IMR-90 (cell line): ENCODE measurements around the gene ARAP3. TPM values are rescaled to one million over a fixed set of nuclear protein-coding genes. Genes with fewer than 3 reads are reported as not detected.

Source experiments
- ATAC-seq: fragments of 200-7000 bp; cut with Tn5 transposase; 2 replicates; pipeline ENCODE4 v1.9.1; 2020; ENCODE audit warnings: low read depth, mild to moderate bottlenecking, moderate library complexity
- BruUV-seq: library from RNA; stranded (reverse); fragments of 400-500 nt; replicated peaks from 2 replicates; lab custom pipeline; 2021; lab: Mats Ljungman, UMichigan
- CTCF ChIA-PET: fragments of 300-600 bp; formaldehyde crosslinking; extraction: SDS; loops from one replicate; lab custom pipeline; 2021; ENCODE audit warnings: antibody characterized with exemption; lab: Yijun Ruan, JAX
- POLR2A ChIA-PET: fragments of 300-600 bp; sonication (Branson Sonifier 250); formaldehyde crosslinking; loops from one replicate; lab custom pipeline; 2022; ENCODE audit warnings: antibody characterized with exemption; ENCODE audit not compliant: unreplicated experiment; lab: Charles Lee
- DNase-seq: peaks from one replicate; pipeline ENCODE4 v3.0.0; 2013
- H2AFZ ChIP-seq: replicated peaks from 2 replicates; pipeline ENCODE3; 2013; ENCODE audit warnings: low read length, mild to moderate bottlenecking; ENCODE audit not compliant: poor library complexity
- H2AK5ac ChIP-seq: 2 replicates; pipeline ENCODE4 v1.6.1; 2013; ENCODE audit warnings: low read depth, low read length, inconsistent platforms
- H2AK9ac ChIP-seq: replicated peaks from 2 replicates; pipeline ENCODE3; 2013; ENCODE audit warnings: mild to moderate bottlenecking, low read depth, low read length, moderate library complexity; ENCODE audit not compliant: poor library complexity
- H2BK120ac ChIP-seq: 2 replicates; pipeline ENCODE4 v1.6.1; 2013; ENCODE audit warnings: low read depth, low read length, inconsistent platforms
- H2BK15ac ChIP-seq: 3 replicates; pipeline ENCODE4 v1.6.1; 2013; ENCODE audit warnings: low read depth, low read length, inconsistent platforms
- H2BK20ac ChIP-seq: 2 replicates; pipeline ENCODE4 v1.6.1; 2013; ENCODE audit warnings: low read depth, mild to moderate bottlenecking, inconsistent platforms, low read length, moderate library complexity
- H2BK5ac ChIP-seq: 2 replicates; pipeline ENCODE4 v1.6.1; 2013; ENCODE audit warnings: mild to moderate bottlenecking, low read depth, low read length, inconsistent platforms; ENCODE audit not compliant: poor library complexity, severe bottlenecking
- H3K14ac ChIP-seq: replicated peaks from 2 replicates; pipeline ENCODE4 v1.6.1; 2013; ENCODE audit warnings: low read depth, low read length, inconsistent platforms
- H3K18ac ChIP-seq: 2 replicates; pipeline ENCODE4 v1.6.1; 2013; ENCODE audit warnings: low read depth, low read length, control low read depth
- H3K23ac ChIP-seq: 2 replicates; pipeline ENCODE4 v1.6.1; 2013; ENCODE audit warnings: low read depth, low read length, inconsistent platforms
- H3K27ac ChIP-seq: 2 replicates; pipeline ENCODE4 v1.5.1; 2013; ENCODE audit warnings: mild to moderate bottlenecking, control low read depth, low read length; ENCODE audit not compliant: insufficient read depth
- H3K27me3 ChIP-seq: 2 replicates; pipeline ENCODE4 v1.6.1; 2013; ENCODE audit warnings: low read length; ENCODE audit not compliant: control insufficient read depth, insufficient read depth
- H3K36me3 ChIP-seq: 2 replicates; pipeline ENCODE4 v1.6.1; 2013; ENCODE audit warnings: low read length, mixed read lengths; ENCODE audit not compliant: control insufficient read depth, insufficient read depth
- H3K4ac ChIP-seq: 2 replicates; pipeline ENCODE4 v1.6.1; 2013; ENCODE audit warnings: low read depth, low read length, inconsistent platforms
- H3K4me1 ChIP-seq: 2 replicates; pipeline ENCODE4 v1.6.1; 2013; ENCODE audit warnings: low read length, mixed read lengths; ENCODE audit not compliant: control insufficient read depth, insufficient read depth
- H3K4me2 ChIP-seq: 2 replicates; pipeline ENCODE4 v1.6.1; 2013; ENCODE audit warnings: low read depth, mild to moderate bottlenecking, control low read depth, low read length, moderate library complexity
- H3K4me3 ChIP-seq: 2 replicates; pipeline ENCODE4 v1.5.1; 2013; ENCODE audit warnings: low read depth, mild to moderate bottlenecking, control low read depth, low read length, moderate library complexity; ENCODE audit not compliant: insufficient read depth
- H3K56ac ChIP-seq: 2 replicates; pipeline ENCODE4 v1.6.1; 2013; ENCODE audit warnings: low read length, inconsistent platforms; ENCODE audit not compliant: insufficient read depth; ENCODE audit errors: extremely low read depth
- H3K79me1 ChIP-seq, 2 experiments: 2 replicates each; pipeline ENCODE4 v1.6.1; 2013; ENCODE audit warnings: low read length in 2 of 2, inconsistent platforms in 1 of 2, low read depth in 1 of 2
- H3K9ac ChIP-seq: 2 replicates; pipeline ENCODE4 v1.6.1; 2013; ENCODE audit warnings: low read depth, low read length, control low read depth
- H3K9me1 ChIP-seq: 2 replicates; pipeline ENCODE4 v1.6.1; 2013; ENCODE audit warnings: low read length, inconsistent platforms; ENCODE audit not compliant: insufficient read depth
- H3K9me3 ChIP-seq: 2 replicates; pipeline ENCODE4 v1.6.1; 2013; ENCODE audit warnings: low read length; ENCODE audit not compliant: control insufficient read depth, insufficient read depth
- H4K20me1 ChIP-seq: 2 replicates; pipeline ENCODE4 v1.6.1; 2013; ENCODE audit warnings: low read length, inconsistent platforms; ENCODE audit not compliant: insufficient read depth
- H4K5ac ChIP-seq: 2 replicates; pipeline ENCODE4 v1.6.1; 2013; ENCODE audit warnings: mild to moderate bottlenecking, low read depth, low read length, control low read depth
- H4K8ac ChIP-seq, 2 experiments: 2 replicates each; pipeline ENCODE4 v1.6.1; 2013; ENCODE audit warnings: low read depth in 2 of 2, low read length in 2 of 2, control low read depth in 1 of 2, inconsistent platforms in 1 of 2
- H4K91ac ChIP-seq: 2 replicates; pipeline ENCODE4 v1.6.1; 2013; ENCODE audit warnings: low read depth, low read length, inconsistent platforms; ENCODE audit not compliant: insufficient read depth
- BHLHE40 ChIP-seq: fragments of 150-350 bp; IDR thresholded peaks from 2 replicates; pipeline ENCODE4 v1.6.1; 2016; ENCODE audit warnings: mild to moderate bottlenecking, low read depth, low read length
- CEBPB ChIP-seq: IDR thresholded peaks from 2 replicates; pipeline ENCODE4 v1.6.1; 2012; ENCODE audit warnings: low read depth, low read length, improper control_type of control experiment
- CHD1 ChIP-seq: IDR thresholded peaks from 2 replicates; pipeline ENCODE4 v1.6.1; 2012; ENCODE audit warnings: low read depth, low read length, improper control_type of control experiment
- CTCF ChIP-seq: conservative IDR thresholded peaks from 2 replicates; pipeline ENCODE4 v1.5.1; 2012; ENCODE audit warnings: mild to moderate bottlenecking, low read depth, low read length, improper control_type of control experiment
- ELK1 ChIP-seq: fragments of 150-350 bp; IDR thresholded peaks from 2 replicates; pipeline ENCODE4 v1.6.1; 2016; ENCODE audit warnings: low read depth, mild to moderate bottlenecking, low read length, moderate library complexity, borderline replicate concordance
- FOS ChIP-seq: fragments of 150-350 bp; IDR thresholded peaks from 2 replicates; pipeline ENCODE4 v1.6.1; 2016; ENCODE audit warnings: low read depth, low read length
- MAFK ChIP-seq: IDR thresholded peaks from 2 replicates; pipeline ENCODE4 v1.6.1; 2012; ENCODE audit warnings: low read depth, low read length, improper control_type of control experiment
- MAZ ChIP-seq: IDR thresholded peaks from 2 replicates; pipeline ENCODE4 v1.6.1; 2012; ENCODE audit warnings: low read depth, mild to moderate bottlenecking, low read length, improper control_type of control experiment, moderate library complexity, borderline replicate concordance
- MXI1 ChIP-seq: IDR thresholded peaks from 2 replicates; pipeline ENCODE4 v1.6.1; 2012; ENCODE audit warnings: low read depth, mild to moderate bottlenecking, low read length, moderate library complexity, borderline replicate concordance
- NFE2L2 ChIP-seq: fragments of 150-350 bp; IDR thresholded peaks from 2 replicates; pipeline ENCODE4 v1.6.1; 2016; ENCODE audit warnings: low read depth, mild to moderate bottlenecking, low read length
- POLR2A ChIP-seq: IDR thresholded peaks from 2 replicates; pipeline ENCODE4 v1.6.1; 2012; ENCODE audit warnings: mild to moderate bottlenecking, low read depth, low read length
- RAD21 ChIP-seq: IDR thresholded peaks from 2 replicates; pipeline ENCODE4 v1.6.1; 2012; ENCODE audit warnings: low read length, improper control_type of control experiment
- RCOR1 ChIP-seq: IDR thresholded peaks from 2 replicates; pipeline ENCODE4 v1.6.1; 2012; ENCODE audit warnings: mild to moderate bottlenecking, low read length, improper control_type of control experiment; ENCODE audit not compliant: insufficient replicate concordance
- RFX5 ChIP-seq: IDR thresholded peaks from 2 replicates; pipeline ENCODE4 v1.8.0; 2012; ENCODE audit warnings: low read depth, mild to moderate bottlenecking, low read length, moderate library complexity
- SMC3 ChIP-seq: fragments of 150-350 bp; IDR thresholded peaks from 2 replicates; pipeline ENCODE4 v1.6.1; 2016; ENCODE audit warnings: low read depth, mild to moderate bottlenecking, antibody characterized with exemption, low read length, moderate library complexity
- USF2 ChIP-seq: fragments of 150-350 bp; IDR thresholded peaks from 2 replicates; pipeline ENCODE4 v1.6.1; 2017; ENCODE audit warnings: mild to moderate bottlenecking, antibody characterized with exemption, low read length, low read depth
- WGBS, 2 experiments: methylation state at CpG; one replicate each; pipeline versions ENCODE4 v1.1.5 to v1.1.7; 2013; ENCODE audit warnings: missing lambda C conversion rate in 2 of 2; ENCODE audit not compliant: insufficient read length in 1 of 2; ENCODE audit errors: extremely low coverage in 2 of 2; 5-methylcytosine and 5-hydroxymethylcytosine counted together
- dilution Hi-C: fragments of 300-500 bp; cut with HindIII; formaldehyde crosslinking; loops from one replicate; pipeline ENCODE4 v1.14.3; 2018; ENCODE audit warnings: low sequenced_read_pairs; ENCODE audit not compliant: unreplicated experiment
- in situ Hi-C: fragments of 300-500 bp; cut with MboI; formaldehyde crosslinking; loops from 3 replicates; pipeline ENCODE4 v1.14.3; 2019; ENCODE audit warnings: low sequenced_read_pairs, inconsistent platforms, mixed read lengths
- intact Hi-C: fragments of 100-400 bp; cut with micrococcal nuclease; formaldehyde crosslinking; loops from 2 replicates; pipeline ENCODE4 v1.10.0; 2022
- polyA plus RNA-seq, 3 experiments: library from polyadenylated mRNA; depleted of rRNA; stranded (reverse); fragments of >200 nt; gene quantifications; 2 replicates each; pipeline ENCODE4 v1.2.3, GENCODE V29; 2012; ENCODE audit warnings: low replicate concordance in 1 of 3
- total RNA-seq: library from RNA; depleted of rRNA; stranded (reverse); fragments of >200 nt; gene quantifications from 2 replicates; pipeline ENCODE4 v1.2.3, GENCODE V29; 2012

ARAP3 gene
- total and polyA plus RNA-seq, 2 of the 4 experiments (the other 2 are of a cell fraction) = 2.2 to 6.9 TPM

GRCh38 chr5:141630570-141631140, 51.4 kb downstream of the ARAP3 start:
- BruUV-seq = no TSS peak
- H2BK15ac ChIP-seq = no peak overlapping the region
- H4K20me1 ChIP-seq = peaks cover 23% of the 10 kb centered on the region
- no peak overlapping the region for H4K8ac ChIP-seq
- dilution Hi-C loops = no loop called here
- DNase-seq = no peak
- H2BK120ac ChIP-seq = no peak overlapping the region
- H3K9me1 ChIP-seq = peaks cover 37% of the 10 kb centered on the region
- H2BK20ac ChIP-seq = no peak overlapping the region
- H3K79me1 ChIP-seq = peaks cover 39 to 54% of the 10 kb centered on the region in 2 experiments
- intact Hi-C loops = no loop called here
- no peak overlapping the region for H3K56ac ChIP-seq
- H3K4me3 ChIP-seq = no peak overlapping the region
- no peak overlapping the region for H2BK5ac ChIP-seq
- H3K9ac ChIP-seq = no peak overlapping the region
- no peaks in the 10 kb centered on the region for H3K27me3 ChIP-seq
- no peak overlapping the region for H4K91ac ChIP-seq
- ATAC-seq = no peak
- ChIA-PET CTCF (interaction anchor here (0.8 to 1.9 kb wide), 4 partner anchors 11 to 311 kb away, joined by 5 to 8 read pairs (median 6); partner anchors contain the start of genes DIAPH1 and TAF7), POLR2A (no interaction called here)
- no peak overlapping the region for H3K18ac ChIP-seq
- no CpG with 5 or more reads among the region's 5 CpGs for WGBS, 2 experiments
- H3K4me2 ChIP-seq = no peak overlapping the region
- H4K5ac ChIP-seq = no peak overlapping the region
- no peak overlapping the region for H2AFZ ChIP-seq
- in situ Hi-C loops = no loop called here
- no peak overlapping the region for H2AK5ac ChIP-seq
- H3K9me3 ChIP-seq = no peaks in the 10 kb centered on the region
- H3K23ac ChIP-seq = no peak overlapping the region
- H3K14ac ChIP-seq = no peak overlapping the region
- peaks cover 8% of the 10 kb centered on the region for H3K4me1 ChIP-seq
- no peak overlapping the region for H3K27ac ChIP-seq
- H2AK9ac ChIP-seq = no peak overlapping the region
- TF ChIP-seq USF2 = no peak
- no peak for TF ChIP-seq RFX5
- TF ChIP-seq CHD1 = no peak
- TF ChIP-seq BHLHE40 = no peak
- no peak for TF ChIP-seq MAFK
- no peak for TF ChIP-seq POLR2A
- TF ChIP-seq CTCF = no peak
- TF ChIP-seq MXI1 = no peak
- no peak for TF ChIP-seq NFE2L2
- no peak for TF ChIP-seq MAZ
- no peak for TF ChIP-seq CEBPB
- TF ChIP-seq FOS = no peak
- no peak for TF ChIP-seq SMC3
- TF ChIP-seq RCOR1 = no peak
- TF ChIP-seq ELK1 = no peak
- TF ChIP-seq RAD21 = no peak
- H3K4ac ChIP-seq = no peak overlapping the region
- H3K36me3 ChIP-seq = peaks cover 45% of the 10 kb centered on the region
